H1 (cell line): ENCODE measurements around the gene SP1. TPM values are rescaled to one million over a fixed set of nuclear protein-coding genes. Genes with fewer than 3 reads are reported as not detected.

Experiments used
- CTCF ChIA-PET: fragments of 300-600 bp; sonication (Branson Sonifier 250); formaldehyde crosslinking; loops from one replicate; lab custom pipeline; 2021; ENCODE audit not compliant: partially characterized antibody; lab: Charles Lee
- POLR2A ChIA-PET: fragments of 300-600 bp; sonication (Branson Sonifier 250); formaldehyde crosslinking; loops from one replicate; lab custom pipeline; 2021; ENCODE audit warnings: inconsistent platforms; ENCODE audit not compliant: partially characterized antibody; lab: Charles Lee
- DNase-seq, 2 experiments: peaks; one replicate each; pipeline versions ENCODE4 v3.0.0 to v3.0.0-alpha.2; 2010 to 2022; ENCODE audit warnings: low spot score in 2 of 2, low read depth in 1 of 2, mixed read lengths in 1 of 2
- FAIRE-seq: peaks from 2 replicates; lab custom pipeline; 2011; peaks lifted over from hg19 to GRCh38; lab: Jason Lieb, UNC
- H2AFZ ChIP-seq: 2 replicates; pipeline ENCODE4 v1.8.1; 2012; ENCODE audit warnings: low read length, inconsistent platforms
- H2AK5ac ChIP-seq: 2 replicates; pipeline ENCODE4 v1.6.1; 2013; ENCODE audit warnings: low read depth, low read length
- H2BK120ac ChIP-seq: replicated peaks from 2 replicates; pipeline ENCODE3; 2013; ENCODE audit warnings: low read depth, low read length, inconsistent platforms
- H2BK12ac ChIP-seq: 2 replicates; pipeline ENCODE4 v1.6.1; 2013; ENCODE audit warnings: low read depth, low read length
- H2BK15ac ChIP-seq: 2 replicates; pipeline ENCODE4 v1.6.1; 2013; ENCODE audit warnings: low read length
- H2BK20ac ChIP-seq: 2 replicates; pipeline ENCODE4 v1.6.1; 2013; ENCODE audit warnings: low read length
- H2BK5ac ChIP-seq: 2 replicates; pipeline ENCODE4 v1.6.1; 2013; ENCODE audit warnings: low read depth, low read length
- H3K14ac ChIP-seq: 2 replicates; pipeline ENCODE4 v1.6.1; 2013; ENCODE audit warnings: inconsistent platforms; ENCODE audit not compliant: insufficient read length
- H3K18ac ChIP-seq: 2 replicates; pipeline ENCODE4 v1.6.1; 2013; ENCODE audit warnings: low read length; ENCODE audit errors: extremely low read depth
- H3K23ac ChIP-seq: 2 replicates; pipeline ENCODE4 v1.6.1; 2013; ENCODE audit warnings: inconsistent platforms; ENCODE audit not compliant: insufficient read length
- H3K23me2 ChIP-seq: 2 replicates; pipeline ENCODE4 v1.6.1; 2013; ENCODE audit warnings: low read depth, low read length
- H3K27ac ChIP-seq: 2 replicates; pipeline ENCODE4 v1.6.1; 2011; ENCODE audit warnings: low read depth, low read length, inconsistent platforms
- H3K27me3 ChIP-seq, 4 experiments: replicated peaks in 1 of 4; 1 replicate in 1 of 4; 2 replicates in 3 of 4; pipeline versions ENCODE4 v1.6.1 to v1.8.1; 2011 to 2013; ENCODE audit warnings: low read length in 3 of 4, mild to moderate bottlenecking in 3 of 4, inconsistent platforms in 2 of 4, mixed read lengths in 2 of 4, moderate library complexity in 1 of 4; ENCODE audit not compliant: control insufficient read depth in 3 of 4, insufficient read depth in 3 of 4; ENCODE audit errors: extremely low read depth in 1 of 4
- H3K36me3 ChIP-seq, 4 experiments: 2 replicates each; pipeline versions ENCODE4 v1.6.1 to v1.8.1; 2011 to 2013; ENCODE audit warnings: mild to moderate bottlenecking in 4 of 4, low read length in 3 of 4, moderate library complexity in 2 of 4, control low read depth in 1 of 4, inconsistent platforms in 1 of 4; ENCODE audit not compliant: insufficient read depth in 4 of 4, control insufficient read depth in 2 of 4
- H3K4ac ChIP-seq: replicated peaks from 2 replicates; pipeline ENCODE3; 2013; ENCODE audit warnings: low read length, low read depth, mixed read lengths, inconsistent platforms; ENCODE audit not compliant: insufficient read length
- H3K4me1 ChIP-seq, 4 experiments: replicated peaks in 1 of 4; 1 replicate in 1 of 4; 2 replicates in 3 of 4; pipeline versions ENCODE4 v1.6.1 to v1.8.1; 2011 to 2013; ENCODE audit warnings: low read length in 3 of 4, inconsistent platforms in 2 of 4, mixed read lengths in 1 of 4; ENCODE audit not compliant: insufficient read depth in 4 of 4, control insufficient read depth in 3 of 4
- H3K4me2 ChIP-seq, 2 experiments: 2 replicates each; pipeline versions ENCODE4 v1.6.1 to v1.8.1; 2011 to 2013; ENCODE audit warnings: low read depth in 2 of 2, low read length in 2 of 2, control low read depth in 1 of 2, inconsistent platforms in 1 of 2, mild to moderate bottlenecking in 1 of 2; ENCODE audit not compliant: insufficient read depth in 1 of 2
- H3K4me3 ChIP-seq, 4 experiments: fragments of 200-600, 300-600 bp in 1 of 4; sonication (generic), shearing (Covaris generic), sonication (Bioruptor Twin) in 1 of 4; 2 replicates each; pipeline versions ENCODE4 v1.5.1 to v1.8.1; 2011 to 2016; ENCODE audit warnings: low read length in 4 of 4, low read depth in 3 of 4, control low read depth in 2 of 4, inconsistent platforms in 2 of 4, mild to moderate bottlenecking in 2 of 4, mixed read lengths in 1 of 4, moderate library complexity in 1 of 4; ENCODE audit not compliant: insufficient read depth in 2 of 4; ENCODE audit errors: extremely low read depth in 1 of 4
- H3K56ac ChIP-seq: replicated peaks from 2 replicates; pipeline ENCODE3; 2013; ENCODE audit warnings: low read depth, mild to moderate bottlenecking, mixed read lengths, low read length, inconsistent platforms; ENCODE audit not compliant: insufficient read length
- H3K79me1 ChIP-seq: 2 replicates; pipeline ENCODE4 v1.6.1; 2013; ENCODE audit warnings: low read depth, low read length, control low read depth
- H3K79me2 ChIP-seq, 2 experiments: 2 replicates each; pipeline versions ENCODE4 v1.6.1 to v1.8.1; 2012 to 2013; ENCODE audit warnings: low read length in 2 of 2, mild to moderate bottlenecking in 2 of 2, inconsistent platforms in 1 of 2; ENCODE audit not compliant: insufficient read depth in 2 of 2, control insufficient read depth in 1 of 2
- H3K9ac ChIP-seq, 4 experiments: replicated peaks in 1 of 4; 1 replicate in 1 of 4; 2 replicates in 3 of 4; pipeline versions ENCODE4 v1.6.1 to v1.8.1; 2011 to 2013; ENCODE audit warnings: low read depth in 3 of 4, low read length in 3 of 4, control low read depth in 2 of 4, mild to moderate bottlenecking in 2 of 4, moderate library complexity in 2 of 4, inconsistent platforms in 1 of 4; ENCODE audit errors: extremely low read depth in 1 of 4
- H3K9me3 ChIP-seq, 2 experiments: 2 replicates each; pipeline versions ENCODE4 v1.6.1 to v1.8.1; 2012 to 2013; ENCODE audit warnings: mild to moderate bottlenecking in 2 of 2, moderate library complexity in 2 of 2, control low read depth in 1 of 2, inconsistent platforms in 1 of 2, low read depth in 1 of 2, low read length in 1 of 2, mixed read lengths in 1 of 2; ENCODE audit not compliant: insufficient read depth in 2 of 2
- H4K20me1 ChIP-seq, 2 experiments: replicated peaks in 1 of 2; 2 replicates each; pipeline versions ENCODE3 to v1.8.1; 2011 to 2013; ENCODE audit warnings: inconsistent platforms in 2 of 2, low read length in 2 of 2, mild to moderate bottlenecking in 1 of 2; ENCODE audit not compliant: insufficient read depth in 2 of 2, control insufficient read depth in 1 of 2
- H4K5ac ChIP-seq: 2 replicates; pipeline ENCODE4 v1.6.1; 2013; ENCODE audit warnings: low read length, low read depth, mixed read lengths, inconsistent platforms; ENCODE audit not compliant: insufficient read length
- H4K8ac ChIP-seq: 2 replicates; pipeline ENCODE4 v1.8.0; 2013; ENCODE audit warnings: mild to moderate bottlenecking, moderate library complexity, low read length, inconsistent platforms; ENCODE audit not compliant: insufficient read depth; ENCODE audit errors: extremely low read depth
- H4K91ac ChIP-seq: replicated peaks from 2 replicates; pipeline ENCODE3; 2013; ENCODE audit warnings: low read length, mixed read lengths, inconsistent platforms; ENCODE audit not compliant: insufficient read length
- JUND ChIP-seq: IDR thresholded peaks from 2 replicates; pipeline ENCODE4 v1.6.1; 2011; ENCODE audit warnings: mild to moderate bottlenecking, improper control_type of control experiment, low read length
- MAFK ChIP-seq: IDR thresholded peaks from 2 replicates; pipeline ENCODE4 v1.6.1; 2012; ENCODE audit warnings: low read depth, mild to moderate bottlenecking, improper control_type of control experiment, low read length
- MAX ChIP-seq: IDR thresholded peaks from 2 replicates; pipeline ENCODE4 v1.6.1; 2012; ENCODE audit warnings: inconsistent platforms
- NANOG ChIP-seq: IDR thresholded peaks from 2 replicates; pipeline ENCODE4 v1.6.1; 2011; ENCODE audit warnings: low read length, low read depth, mild to moderate bottlenecking, inconsistent platforms; ENCODE audit not compliant: insufficient read depth, poor library complexity, severe bottlenecking
- POLR2AphosphoS5 ChIP-seq: IDR thresholded peaks from 2 replicates; pipeline ENCODE4 v1.6.1; 2011; ENCODE audit warnings: low read depth, low read length
- SAP30 ChIP-seq: fragments of 300-600 bp; sonication (generic); IDR thresholded peaks from 2 replicates; pipeline ENCODE4 v1.7.1; 2012; ENCODE audit warnings: low read length, moderate library complexity, mild to moderate bottlenecking, inconsistent platforms; ENCODE audit not compliant: insufficient read depth, insufficient replicate concordance
- TAF7 ChIP-seq: optimal IDR thresholded peaks from 2 replicates; pipeline ENCODE3; 2011; ENCODE audit warnings: low read depth, mild to moderate bottlenecking, inconsistent platforms, low read length, moderate library complexity, borderline replicate concordance
- WGBS, 2 experiments: shearing (Covaris generic) in 1 of 2; methylation state at CpG; one replicate each; pipeline versions ENCODE4 v1.1.6 to v1.1.7; 2013 to 2015; ENCODE audit warnings: low lambda C conversion rate in 2 of 2, mixed read lengths in 2 of 2, inconsistent platforms in 1 of 2, low coverage in 1 of 2, missing lambda C conversion rate in 1 of 2; ENCODE audit not compliant: insufficient replicate concordance in 2 of 2, insufficient coverage in 1 of 2, insufficient read length in 1 of 2; ENCODE audit errors: extremely low coverage in 1 of 2, missing lambda C conversion rate in 1 of 2; 5-methylcytosine and 5-hydroxymethylcytosine counted together
- polyA plus RNA-seq, 7 experiments: library from polyadenylated mRNA; depleted of rRNA in 3 of 7; stranded (reverse) in 5 of 7; unstranded in 2 of 7; fragments of >200 nt in 5 of 7; fragments of 200-250 nt in 2 of 7; gene quantifications; 1 replicate in 5 of 7; 2 replicates in 1 of 7; 4 replicates in 1 of 7; pipeline versions ENCODE4 v1.2.1 to v1.2.3, GENCODE V29; 2011 to 2013; ENCODE audit warnings: missing spikeins in 2 of 7, mixed read lengths in 2 of 7
- total RNA-seq: library from RNA; stranded (reverse); fragmentation: NEBNext Ultra II Directional; extraction: Animal tissue kit (Norgen Biotek cat#: 25700); gene quantifications from 2 replicates; pipeline ENCODE4 v1.2.1, GENCODE V29; 2021

SP1 gene
- total and polyA plus RNA-seq, 2 of the 8 experiments (the other 6 are each of a cell fraction or from before 2014, with no cell fraction given): 50.7 to 75.2 TPM

GRCh38 chr12:53427905-53428594, 48.1 kb downstream of the SP1 start:
- DNase-seq (no peak), FAIRE-seq (no peak)
- H2BK12ac ChIP-seq: no peak overlapping the region
- H3K9me3 ChIP-seq: no peaks in the 10 kb centered on the region
- H3K4ac ChIP-seq: no peak overlapping the region
- no peak overlapping the region for H4K8ac ChIP-seq
- no peak overlapping the region for H3K23ac ChIP-seq
- H3K27ac ChIP-seq: no peak overlapping the region
- H4K5ac ChIP-seq: no peak overlapping the region
- H3K9ac ChIP-seq: no peak overlapping the region
- H3K4me1 ChIP-seq: no peaks in the 10 kb centered on the region
- H3K79me1 ChIP-seq: no peaks in the 10 kb centered on the region
- no peak overlapping the region for H2BK15ac ChIP-seq
- H2BK5ac ChIP-seq: no peak overlapping the region
- no peak overlapping the region for H3K4me3 ChIP-seq
- H3K4me2 ChIP-seq: no peak overlapping the region
- H2BK120ac ChIP-seq: no peak overlapping the region
- H3K23me2 ChIP-seq: no peaks in the 10 kb centered on the region
- no peak overlapping the region for H2BK20ac ChIP-seq
- no peak overlapping the region for H3K14ac ChIP-seq
- no peak overlapping the region for H4K91ac ChIP-seq
- H4K20me1 ChIP-seq: no peaks in the 10 kb centered on the region
- no peak overlapping the region for H2AFZ ChIP-seq
- no peak overlapping the region for H2AK5ac ChIP-seq
- no peak overlapping the region for H3K56ac ChIP-seq
- 90% methylated on average over 7 of the region's 7 CpGs; no CpG with 5 or more reads in 1 of the 2 experiments for WGBS, 2 experiments
- ChIA-PET POLR2A (interaction anchor here (1.0 to 2.0 kb wide), 9 partner anchors 9 to 411 kb away, joined by 3 to 11 read pairs (median 4); no protein-coding TSS in a partner anchor), CTCF (interaction anchor here (0.6 to 4.9 kb wide), 10 partner anchors 19 to 113 kb away, joined by 3 to 35 read pairs (median 3); partner anchors contain the start of gene SP7)
- no peaks in the 10 kb centered on the region for H3K79me2 ChIP-seq
- no peaks in the 10 kb centered on the region for H3K27me3 ChIP-seq
- no peak overlapping the region for H3K18ac ChIP-seq
- no peaks in the 10 kb centered on the region for H3K36me3 ChIP-seq
- TF ChIP-seq TAF7 (no peak), MAFK (no peak), SAP30 (no peak), JUND (no peak), NANOG (no peak), POLR2AphosphoS5 (no peak), MAX (no peak)
